A549 treated with DMSO at 1 μM for 4 hours (cell line): ENCODE measurements around the gene COBLL1. TPM values are rescaled to one million over a fixed set of nuclear protein-coding genes. Genes with fewer than 3 reads are reported as not detected.

ENCODE experiments used
- total RNA-seq: library from RNA; stranded (reverse); fragments of 200-300 nt; extraction: Qiagen RNA extraction; gene quantifications from 5 replicates; pipeline ENCODE4 v1.2.3, GENCODE V29; 2022; ENCODE audit warnings: low read depth

The COBLL1 gene
- 3.1 to 5.1 TPM (median 4.1 TPM) in 5 replicates for total RNA-seq

GRCh38 chr2:164841719-164842623 is at the start of gene COBLL1:
COBLL1 (minus strand) TSS chr2:164841823; CDS start chr2:164841196, 627 bp downstream.

Other genes with a start within 250 kb of the COBLL1 start
- 3.1 to 7.6 TPM (median 5.6 TPM) in 5 replicates for gene GRB14, start 220.3 kb downstream of the COBLL1 start, total RNA-seq
- not detected in 5 replicates for gene SLC38A11, start 113.7 kb upstream of the COBLL1 start, total RNA-seq